HG03457 (cell line): ENCODE results near the gene IFTAP.
"Not testable (repeated sequence)": the region's sequence is repeated elsewhere in the genome, so short reads cannot be mapped to it uniquely, and the experiment has no call there.

Source experiments
- ATAC-seq: cut with Tn5 transposase; IDR thresholded peaks from one replicate; pipeline ENCODE4 v1.9.1; 2021; ENCODE audit warnings: moderate number of reproducible peaks; ENCODE audit not compliant: unreplicated experiment

The IFTAP gene

GRCh38 chr11:36635066-36635862, 41.0 kb downstream of the IFTAP start:
- ATAC-seq: no peak

GRCh38 chr11:36638556-36638955, 44.3 kb downstream of the IFTAP start:
- ATAC-seq: no peak

DNA sequence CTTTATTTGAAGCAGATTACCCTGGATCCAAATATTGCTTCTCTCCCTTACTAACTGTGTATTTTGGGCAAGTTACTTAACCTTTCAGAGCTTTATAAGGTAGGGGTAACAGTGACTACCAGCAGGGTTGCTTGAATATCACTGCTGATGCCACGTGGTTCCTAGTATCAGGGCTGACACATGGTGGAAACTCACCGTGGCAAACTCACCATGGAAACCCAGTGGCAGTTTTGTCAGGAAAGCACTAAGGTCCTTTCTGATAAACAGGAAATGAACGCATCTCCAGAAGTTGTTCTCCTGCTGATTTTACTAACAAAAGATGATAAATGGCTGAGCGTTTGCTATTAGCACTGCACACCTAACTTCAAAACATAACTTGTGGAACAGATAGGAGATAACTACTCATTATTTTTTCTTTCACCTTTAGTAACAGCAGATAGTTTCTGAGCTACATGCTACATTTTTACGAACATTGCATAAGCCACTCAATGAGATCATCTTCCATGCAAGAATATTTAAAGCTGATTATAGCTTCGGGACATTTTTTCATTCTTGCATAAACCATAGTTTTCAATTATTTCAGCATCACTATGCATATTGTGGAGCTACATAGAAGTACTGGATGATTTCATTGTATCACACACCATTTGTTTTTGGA, 63.4 kb downstream of the IFTAP start:
- ATAC-seq: no peak

- ATAC-seq: not testable (repeated sequence)
Measured at GRCh38 chr11:36661359-36661758, 67.1 kb downstream of the IFTAP start.

GRCh38 chr11:36672815-36673450, 78.6 kb downstream of the IFTAP start:
- ATAC-seq: no peak

DNA sequence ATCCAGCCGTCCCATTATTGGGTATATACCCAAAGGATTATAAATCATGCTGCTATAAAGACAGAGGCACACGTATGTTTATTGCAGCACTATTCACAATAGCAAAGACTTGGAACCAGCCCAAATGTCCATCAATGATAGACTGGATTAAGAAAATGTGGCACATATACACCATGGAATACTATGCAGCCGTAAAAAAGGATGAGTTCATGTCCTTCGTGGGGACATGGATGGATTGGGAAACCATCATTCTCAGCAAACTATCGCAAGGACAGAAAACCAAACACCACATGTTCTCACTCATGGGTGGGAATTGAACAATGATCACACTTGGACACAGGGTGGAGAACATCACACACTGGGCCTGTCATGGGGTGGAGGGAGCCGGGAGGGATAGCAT, 85.2 kb downstream of the IFTAP start:
- not testable (repeated sequence) for ATAC-seq

- no peak for ATAC-seq
Measured at GRCh38 chr11:36683818-36684217, 89.5 kb downstream of the IFTAP start.

DNA sequence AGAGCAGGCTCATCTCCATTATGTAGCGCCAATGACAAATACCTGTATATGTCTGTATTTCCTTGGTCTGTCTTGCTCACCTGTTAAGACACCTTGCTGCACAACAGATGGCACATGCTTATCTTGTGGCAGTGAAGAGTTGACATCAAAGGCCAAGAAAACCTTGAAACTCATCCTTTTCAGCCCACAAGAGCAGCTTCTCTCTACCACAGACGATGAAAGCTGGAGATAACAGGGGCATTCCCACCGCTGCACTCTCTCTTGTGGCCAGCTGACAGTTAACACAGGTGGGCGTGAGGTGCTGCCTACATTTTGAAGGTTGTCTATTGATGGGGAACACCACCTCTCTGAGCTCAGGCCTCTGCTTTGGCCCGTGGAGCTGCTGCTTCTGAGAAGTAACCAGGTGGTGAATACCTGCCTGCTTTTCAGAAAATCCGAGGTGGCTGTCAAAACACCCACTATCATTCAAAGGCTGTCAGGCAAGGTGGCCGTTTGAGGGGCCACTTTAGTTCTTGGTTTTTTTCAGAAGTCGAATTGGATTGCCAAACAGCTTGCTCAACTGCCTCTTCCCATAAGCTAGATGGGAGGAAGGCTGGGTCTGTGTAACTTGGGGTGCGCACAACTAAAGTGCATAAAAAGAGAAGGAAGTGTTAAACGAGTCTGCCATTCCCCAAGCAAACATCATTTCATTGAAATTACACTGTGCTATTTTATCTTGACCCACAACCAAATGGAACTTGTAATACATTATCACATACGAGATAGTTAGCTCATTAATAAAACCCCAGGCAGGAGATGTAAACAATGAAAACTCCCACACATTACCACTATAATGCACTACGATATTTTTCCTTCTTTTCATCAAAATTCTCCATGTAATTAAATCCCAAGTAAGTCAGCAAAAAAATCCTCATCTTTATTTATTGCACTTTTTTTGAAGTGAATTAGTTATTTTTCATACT, 90.8 kb downstream of the IFTAP start:
- no peak for ATAC-seq

DNA sequence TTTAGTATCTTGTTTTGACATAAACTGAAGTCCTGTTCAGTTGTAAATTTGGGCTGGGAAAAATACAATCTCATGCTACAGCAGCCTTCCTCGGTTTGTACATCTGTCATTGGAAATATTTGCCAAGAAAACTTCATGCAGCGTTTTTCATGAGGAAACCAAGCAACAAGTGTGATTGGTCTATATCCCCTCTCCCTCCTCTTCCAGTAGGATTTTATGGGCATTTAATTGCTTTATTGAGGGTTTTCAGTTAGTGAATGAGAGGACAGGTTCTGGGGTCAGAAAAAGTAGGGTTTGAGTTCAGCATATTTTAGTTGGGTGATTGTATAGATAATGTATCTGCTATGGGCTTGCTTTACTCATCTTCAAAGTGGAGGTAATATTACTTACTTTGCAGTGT, 93.8 kb downstream of the IFTAP start:
- no peak for ATAC-seq

DNA sequence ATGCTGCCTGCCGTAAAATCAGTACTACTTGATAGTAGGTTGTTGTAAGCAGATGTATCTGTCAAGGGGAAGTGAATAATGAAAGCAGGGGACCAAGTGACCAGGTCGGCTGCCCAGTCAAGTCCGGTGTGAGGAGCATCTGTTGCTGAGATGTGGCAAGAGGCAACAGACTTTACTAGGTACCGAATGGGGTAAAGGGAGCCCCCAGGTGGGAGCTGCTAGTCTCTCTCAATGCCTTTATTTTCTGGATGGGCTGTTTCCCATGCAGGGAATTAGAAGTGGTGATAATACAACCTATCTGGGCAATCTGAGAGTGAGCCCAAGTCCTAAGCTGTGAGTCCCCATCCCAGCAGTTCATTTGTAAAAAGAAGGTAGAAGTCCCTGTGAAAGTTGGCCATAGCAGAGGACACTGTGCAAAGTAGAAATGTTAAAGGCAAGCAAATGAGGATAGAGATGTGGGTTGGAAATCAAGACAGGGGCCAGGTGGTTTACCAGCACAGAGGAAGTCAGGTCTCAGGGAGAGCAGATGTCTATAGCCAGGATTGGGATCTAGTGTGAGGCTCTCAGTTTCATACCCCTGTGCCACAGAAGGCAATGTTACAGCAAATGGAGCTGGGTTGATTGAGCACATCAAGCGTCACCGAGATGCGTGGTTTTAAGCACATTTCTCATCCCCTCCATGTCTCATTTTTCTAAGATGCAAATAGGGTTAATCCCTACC, 94.4 kb downstream of the IFTAP start:
- ATAC-seq: no peak

DNA sequence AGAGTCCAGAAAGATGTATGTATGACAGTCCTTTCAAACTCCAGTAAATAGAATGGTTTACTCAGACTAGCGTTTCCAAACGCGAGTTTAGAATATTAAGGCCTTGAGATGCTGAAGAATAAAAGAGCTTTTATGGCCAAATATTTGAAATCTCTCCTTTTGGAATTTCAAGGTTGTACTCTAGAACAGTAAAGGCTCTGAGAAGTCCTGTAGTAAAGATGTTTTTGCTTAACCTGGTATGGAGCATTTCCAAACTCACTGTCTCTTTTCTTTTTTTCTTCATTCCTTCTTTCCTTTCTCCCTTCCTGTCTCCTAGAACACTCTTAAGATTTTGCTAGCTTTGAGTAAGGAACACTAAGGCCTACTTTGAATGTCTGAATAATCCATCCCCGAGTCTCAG, 95.1 kb downstream of the IFTAP start:
- no peak for ATAC-seq

- no peak for ATAC-seq
Measured at GRCh38 chr11:36692704-36693103, 98.4 kb downstream of the IFTAP start.

GRCh38 chr11:36693139-36693843, 99.0 kb downstream of the IFTAP start:
- no peak for ATAC-seq

- ATAC-seq: no peak
Measured at GRCh38 chr11:36695111-36695510, 100.8 kb downstream of the IFTAP start.

GRCh38 chr11:36695571-36695970, 101.3 kb downstream of the IFTAP start:
- no peak for ATAC-seq

DNA sequence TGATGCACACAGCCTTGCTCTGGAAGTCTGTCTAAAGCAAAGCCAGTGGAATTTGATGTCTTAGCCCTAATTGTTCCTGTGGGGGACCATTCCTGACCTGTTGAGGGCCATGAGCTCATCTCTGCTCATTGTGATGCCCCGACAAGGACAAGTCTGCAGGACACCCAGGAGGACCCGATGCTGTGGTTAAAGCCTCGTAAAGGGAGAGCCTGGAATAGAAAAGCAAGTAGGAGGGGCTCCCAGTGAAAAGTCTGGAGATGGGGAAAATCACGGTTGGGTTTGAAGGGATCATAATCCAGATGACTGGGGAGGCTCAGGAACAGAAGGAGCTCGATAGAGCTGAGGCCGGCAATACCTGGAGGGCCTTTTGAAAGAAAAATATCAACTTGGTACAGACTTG, 102.2 kb downstream of the IFTAP start:
- ATAC-seq: no peak

DNA sequence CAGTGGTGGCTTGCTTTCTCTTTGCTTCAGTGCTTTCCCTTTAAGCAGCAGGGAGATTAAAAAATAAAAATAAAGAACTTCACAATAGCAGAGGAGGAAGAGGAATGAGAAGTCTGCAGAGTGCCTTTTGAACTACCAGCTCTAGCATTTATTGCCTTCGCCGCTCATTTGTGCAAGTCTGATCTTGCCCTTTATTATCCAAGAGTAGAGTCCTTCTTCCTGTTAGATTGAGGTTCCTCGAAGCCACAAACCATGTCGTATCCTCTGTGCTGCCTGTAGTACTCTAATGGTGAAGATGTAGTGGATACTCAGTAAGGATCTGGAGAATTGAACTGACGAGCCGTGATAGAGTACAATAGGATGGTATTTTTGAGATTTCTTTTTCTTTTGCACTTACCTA, 105.0 kb downstream of the IFTAP start:
- no peak for ATAC-seq

GRCh38 chr11:36700246-36700645, 105.9 kb downstream of the IFTAP start:
- ATAC-seq: no peak

GRCh38 chr11:36702330-36703054, 108.2 kb downstream of the IFTAP start:
- ATAC-seq: peak; percentile 60
